ENCODE results near the gene SERPINA6.

- TF ChIP-seq CTCF (IDR thresholded peaks at IDR 0.05) (no peak), POLR2A (IDR thresholded peaks at IDR 0.05; ENCODE audit: low read depth) (no peak)
These were observed 30.1 kb downstream of the SERPINA6 start, which contains the start of gene SERPINA10 for GRCh38 chr14:94292872-94293577.
